ENCODE data around the gene RFPL2. TPM values are rescaled to one million over a fixed set of nuclear protein-coding genes. Genes with fewer than 3 reads are reported as not detected.

RFPL2 gene
- not detected for total RNA-seq
- long read RNA-seq, donor 1 = 0 reads
- long read RNA-seq, donor 2 = 0 reads

DNA sequence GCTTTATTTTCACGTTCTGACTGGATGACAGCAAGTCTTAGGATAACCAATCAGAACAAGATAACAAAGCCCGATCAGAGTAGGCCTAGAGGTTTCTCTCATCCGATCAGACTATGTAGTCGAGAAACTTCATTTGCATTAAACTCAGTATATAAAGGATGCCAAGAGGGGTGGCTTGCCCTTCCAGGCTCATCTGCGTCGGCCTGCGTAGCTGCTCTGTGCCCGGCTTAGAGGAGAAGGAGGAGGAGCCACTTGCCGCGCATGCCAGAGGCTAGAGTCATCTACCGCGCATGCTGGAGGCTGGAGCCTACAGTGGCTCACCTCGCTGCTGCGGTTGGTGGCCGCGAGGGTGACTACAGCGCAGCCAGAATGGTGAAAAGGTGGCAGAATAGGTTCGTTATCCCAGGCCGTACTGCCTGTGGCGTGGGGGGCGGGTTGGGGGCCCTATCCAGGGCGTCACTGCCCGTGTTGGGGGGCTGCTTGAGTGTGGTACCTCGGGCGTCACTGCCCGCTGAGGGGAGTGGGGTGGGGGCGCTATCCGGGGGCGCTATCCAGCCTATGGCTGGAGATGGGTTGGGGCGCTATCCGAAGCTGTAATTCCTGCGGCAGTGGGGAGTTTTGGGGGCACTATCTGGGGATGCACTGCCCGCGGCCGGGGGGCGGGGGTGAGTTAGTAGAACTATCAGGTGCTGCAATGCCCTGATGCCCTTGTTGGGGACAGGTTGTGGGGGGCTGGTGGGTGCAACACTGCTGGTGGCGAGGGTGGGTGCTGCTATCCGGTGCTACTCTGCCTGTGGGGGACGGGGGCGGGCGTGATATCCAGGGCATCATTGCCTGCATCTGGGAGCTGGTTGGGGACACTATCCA is at the start of gene RFPL2:
TSS of gene RFPL2 (minus strand) at position 218 of the 867 bp plus-strand sequence. CDS start 2,622 bp downstream, outside the sequence.
- Histone ChIP-seq H3K9me3 (no peaks in the 10 kb centered on the region), H3K4me1 (ENCODE audit: low read depth) (peaks cover 3% of the 10 kb centered on the region), H3K36me3 (ENCODE audit: low read depth) (no peaks in the 10 kb centered on the region), H3K4me3 (no peak within 1 kb of the TSS)
- DNase-seq (peak in 1 of 3 donors; percentile 68), ATAC-seq (peak; percentile 54)
- TF ChIP-seq, protein P1, sequence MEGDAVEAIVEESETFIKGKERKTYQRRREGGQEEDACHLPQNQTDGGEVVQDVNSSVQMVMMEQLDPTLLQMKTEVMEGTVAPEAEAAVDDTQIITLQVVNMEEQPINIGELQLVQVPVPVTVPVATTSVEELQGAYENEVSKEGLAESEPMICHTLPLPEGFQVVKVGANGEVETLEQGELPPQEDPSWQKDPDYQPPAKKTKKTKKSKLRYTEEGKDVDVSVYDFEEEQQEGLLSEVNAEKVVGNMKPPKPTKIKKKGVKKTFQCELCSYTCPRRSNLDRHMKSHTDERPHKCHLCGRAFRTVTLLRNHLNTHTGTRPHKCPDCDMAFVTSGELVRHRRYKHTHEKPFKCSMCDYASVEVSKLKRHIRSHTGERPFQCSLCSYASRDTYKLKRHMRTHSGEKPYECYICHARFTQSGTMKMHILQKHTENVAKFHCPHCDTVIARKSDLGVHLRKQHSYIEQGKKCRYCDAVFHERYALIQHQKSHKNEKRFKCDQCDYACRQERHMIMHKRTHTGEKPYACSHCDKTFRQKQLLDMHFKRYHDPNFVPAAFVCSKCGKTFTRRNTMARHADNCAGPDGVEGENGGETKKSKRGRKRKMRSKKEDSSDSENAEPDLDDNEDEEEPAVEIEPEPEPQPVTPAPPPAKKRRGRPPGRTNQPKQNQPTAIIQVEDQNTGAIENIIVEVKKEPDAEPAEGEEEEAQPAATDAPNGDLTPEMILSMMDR (IDR thresholded peaks at IDR 0.05) = no peak
- intact Hi-C loops (cut with DNase I, micrococcal nuclease) = no loop called here

- DNase-seq = no peak
- intact Hi-C loops (cut with DNase I, micrococcal nuclease) = no loop called here
- Histone ChIP-seq H3K9me3 (no peaks in the 10 kb centered on the region), H3K4me1 (ENCODE audit: low read depth) (no peaks in the 10 kb centered on the region), H3K4me3 (no peak overlapping the region), H3K36me3 (ENCODE audit: low read depth) (no peaks in the 10 kb centered on the region)
- TF ChIP-seq, protein P1 (IDR thresholded peaks at IDR 0.05) = no peak
- no peak for ATAC-seq
These were observed 44.4 kb upstream of the RFPL2 start for GRCh38 chr22:32249231-32249630.

DNA sequence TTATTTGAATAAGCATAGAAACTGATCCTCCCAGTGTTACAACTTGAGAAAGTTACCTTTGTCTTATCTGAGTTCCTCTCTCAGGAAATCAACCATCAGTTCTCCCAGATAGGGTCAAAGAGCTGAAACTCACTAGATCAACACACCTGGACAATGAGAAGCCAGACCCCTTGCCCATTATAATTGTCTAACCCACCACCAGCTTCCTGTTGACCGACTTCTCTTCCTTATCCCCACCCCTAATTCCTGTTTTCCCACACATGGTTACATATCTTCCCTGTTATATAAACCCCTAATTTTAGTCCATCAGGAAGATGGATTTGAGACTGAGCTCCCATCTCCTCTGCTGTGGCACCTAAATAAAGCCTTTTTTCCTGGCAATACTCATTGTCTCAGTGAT is 43.4 kb upstream of the RFPL2 start:
- TF ChIP-seq, protein P1 (IDR thresholded peaks at IDR 0.05) = no peak
- no peak for ATAC-seq
- intact Hi-C loops (cut with DNase I, micrococcal nuclease) = no loop called here
- no peaks in the 10 kb centered on the region for H3K9me3 ChIP-seq
- H3K4me3 ChIP-seq = no peak overlapping the region
- no peaks in the 10 kb centered on the region for H3K4me1 ChIP-seq (ENCODE audit: low read depth)
- no peaks in the 10 kb centered on the region for H3K36me3 ChIP-seq (ENCODE audit: low read depth)
- DNase-seq = no peak

GRCh38 chr22:32246166-32246565 is 41.3 kb upstream of the RFPL2 start:
- TF ChIP-seq, protein P1 (IDR thresholded peaks at IDR 0.05) = no peak
- no peaks in the 10 kb centered on the region for H3K36me3 ChIP-seq (ENCODE audit: low read depth)
- H3K4me3 ChIP-seq = no peak overlapping the region
- intact Hi-C loops (cut with DNase I, micrococcal nuclease) = no loop called here
- DNase-seq (no peak), ATAC-seq (no peak)
- H3K4me1 ChIP-seq (ENCODE audit: low read depth) = no peaks in the 10 kb centered on the region
- no peaks in the 10 kb centered on the region for H3K9me3 ChIP-seq

DNA sequence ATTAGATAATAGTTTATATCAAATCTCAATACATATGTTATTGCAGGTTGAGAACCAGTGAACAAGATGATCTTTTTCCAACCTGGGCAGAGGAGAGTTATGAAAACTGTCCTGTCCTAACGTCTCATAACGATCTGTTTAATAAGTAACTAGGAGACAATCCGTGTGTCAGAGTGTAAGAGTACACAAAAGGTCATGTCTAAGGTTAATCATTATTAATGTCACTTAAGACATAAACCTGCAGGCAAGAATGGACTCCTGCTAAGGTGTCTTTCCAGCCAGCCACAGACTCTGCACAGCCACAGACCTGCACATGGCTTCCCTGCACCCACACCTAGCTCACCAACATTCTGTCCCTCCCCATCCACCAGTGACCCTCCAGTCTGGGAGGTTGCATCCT is 40.2 kb upstream of the RFPL2 start:
- Histone ChIP-seq H3K4me1 (ENCODE audit: low read depth) (no peaks in the 10 kb centered on the region), H3K4me3 (no peak overlapping the region), H3K36me3 (ENCODE audit: low read depth) (no peaks in the 10 kb centered on the region), H3K9me3 (no peaks in the 10 kb centered on the region)
- ATAC-seq = peak; percentile 75
- intact Hi-C loops (cut with DNase I, micrococcal nuclease) = no loop called here
- TF ChIP-seq, protein P1 (IDR thresholded peaks at IDR 0.05) = no peak
- DNase-seq = no peak

All from mucosa of descending colon (tissue), 3 donors.